HG03439 (cell line): ENCODE data around the gene NSUN5.
A peak's percentile ranks its signal among the peaks of the same experiment; 100 is the strongest.
"Not testable (repeated sequence)": the region's sequence is repeated elsewhere in the genome, so short reads cannot be mapped to it uniquely, and the experiment has no call there.

Experiments
- ATAC-seq: cut with Tn5 transposase; IDR thresholded peaks from one replicate; pipeline ENCODE4 v1.9.1; 2021; ENCODE audit warnings: mild to moderate bottlenecking, moderate library complexity; ENCODE audit not compliant: unreplicated experiment

The NSUN5 gene

GRCh38 chr7:73327449-73327848 lies 18.8 kb upstream of the NSUN5 start:
- ATAC-seq = not testable (repeated sequence)

DNA sequence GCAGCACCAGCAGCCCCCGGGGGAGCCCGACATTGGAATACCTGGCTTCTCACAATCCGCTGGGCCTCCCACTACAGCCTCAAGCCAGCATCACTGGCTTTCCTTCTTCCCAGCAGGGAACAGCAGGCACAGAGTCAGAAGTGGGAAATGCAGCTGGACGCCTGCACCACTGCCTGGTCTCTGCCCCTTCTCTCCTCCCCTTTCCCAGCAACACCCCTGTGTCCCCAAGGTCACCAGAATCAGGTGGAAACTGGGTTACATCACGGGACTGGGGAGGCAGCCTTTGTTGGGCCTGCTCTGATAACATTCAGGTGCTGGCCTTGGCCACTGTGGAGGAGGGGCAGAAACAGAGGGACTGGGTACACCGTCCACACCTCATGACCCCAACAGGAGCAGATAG lies 16.8 kb upstream of the NSUN5 start:
- ATAC-seq = not testable (repeated sequence)

DNA sequence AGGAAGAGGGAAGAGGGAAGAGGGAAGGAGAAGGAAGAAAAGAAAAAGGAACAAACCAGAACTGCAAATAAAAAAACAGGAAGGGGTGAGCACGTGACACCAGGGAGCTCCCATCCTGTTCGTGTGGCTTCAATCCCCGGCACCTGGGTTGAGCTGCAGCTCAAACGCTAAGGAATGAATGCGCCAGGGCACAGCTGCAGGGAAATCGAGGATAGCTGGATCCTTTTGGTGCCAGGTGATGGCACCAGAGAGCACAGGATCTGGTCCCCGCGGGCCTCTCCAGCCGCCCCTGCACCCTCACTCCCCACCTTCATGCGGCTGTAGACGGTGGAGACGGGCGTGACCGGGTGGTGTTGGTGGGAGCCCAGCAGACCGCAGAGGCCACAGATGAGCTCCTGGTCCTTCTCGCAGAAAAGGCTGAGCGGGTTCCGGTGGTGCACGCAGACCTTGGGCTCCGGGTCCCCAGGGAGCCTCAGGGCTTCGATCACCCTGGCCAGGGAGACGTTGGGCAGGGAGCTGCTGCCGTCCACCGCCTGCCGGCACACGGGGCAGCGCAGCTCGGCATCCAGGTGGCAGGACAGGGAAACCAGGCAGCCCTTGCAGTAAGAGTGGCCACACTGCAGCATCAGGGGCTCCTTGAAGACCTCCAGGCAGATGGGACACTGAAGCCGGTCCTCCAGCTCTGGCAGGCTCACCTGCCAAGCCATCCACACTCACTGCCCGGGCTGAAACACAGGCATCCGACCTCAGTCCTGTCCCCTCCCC lies 15.6 kb upstream of the NSUN5 start:
- ATAC-seq = not testable (repeated sequence)

DNA sequence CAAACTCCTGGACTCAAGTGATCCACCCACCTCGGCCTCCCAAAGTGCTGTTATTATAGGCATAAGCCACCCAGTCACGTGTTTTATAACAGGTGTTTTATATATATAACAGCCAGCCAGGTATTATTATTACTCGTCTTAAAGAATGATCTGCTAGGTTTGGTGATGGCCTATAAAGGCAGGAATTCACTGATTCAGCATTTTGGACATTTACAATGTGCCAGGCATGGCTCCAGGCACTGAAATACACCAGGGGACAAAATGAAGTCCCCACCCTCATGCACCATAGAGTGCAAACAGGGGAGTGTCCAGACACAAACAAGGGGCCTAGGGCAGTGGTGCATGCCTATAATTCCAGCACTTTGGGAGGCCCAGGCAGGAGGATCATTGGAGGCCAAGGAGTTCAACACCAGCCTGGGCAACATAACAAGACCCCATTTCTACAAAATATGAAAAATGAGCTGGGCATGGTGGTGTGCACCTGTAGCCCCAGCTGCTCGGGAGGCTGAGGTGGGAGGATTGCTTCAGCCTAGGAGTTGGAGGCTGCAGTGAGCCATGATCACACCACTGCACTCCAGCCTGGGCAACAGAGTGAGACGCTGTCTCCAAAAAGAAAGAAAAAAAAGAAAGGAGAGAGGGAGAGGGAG lies 14.9 kb upstream of the NSUN5 start:
- not testable (repeated sequence) for ATAC-seq

GRCh38 chr7:73320009-73320408 lies 11.4 kb upstream of the NSUN5 start:
- ATAC-seq = not testable (repeated sequence)

- not testable (repeated sequence) for ATAC-seq
Measured at GRCh38 chr7:73319541-73319940, 10.9 kb upstream of the NSUN5 start.

GRCh38 chr7:73318656-73319204 lies 10.1 kb upstream of the NSUN5 start:
- ATAC-seq = not testable (repeated sequence)

DNA sequence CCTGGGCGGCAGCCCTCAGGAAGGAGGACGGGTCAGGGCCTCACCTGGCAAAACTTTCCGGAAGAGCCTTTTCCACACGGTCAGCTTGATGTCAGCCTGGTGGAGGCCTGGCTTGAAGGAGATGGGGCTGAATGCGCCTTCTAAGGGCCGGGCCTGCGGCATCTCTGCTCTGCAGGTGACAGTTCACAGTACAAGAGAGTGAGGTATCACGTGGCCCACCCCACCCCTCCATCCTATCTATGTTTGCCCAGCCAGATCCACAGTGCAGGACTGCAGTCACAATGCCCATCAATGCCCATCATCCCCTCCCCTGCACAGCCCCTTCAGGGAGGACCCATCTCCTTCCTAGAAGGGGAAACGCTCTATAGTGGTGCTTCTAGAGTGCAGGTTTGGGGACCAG lies 7.9 kb upstream of the NSUN5 start:
- no peak for ATAC-seq

GRCh38 chr7:73314271-73314670 lies 5.6 kb upstream of the NSUN5 start:
- ATAC-seq = no peak

GRCh38 chr7:73313521-73313906 lies 4.9 kb upstream of the NSUN5 start:
- no peak for ATAC-seq

DNA sequence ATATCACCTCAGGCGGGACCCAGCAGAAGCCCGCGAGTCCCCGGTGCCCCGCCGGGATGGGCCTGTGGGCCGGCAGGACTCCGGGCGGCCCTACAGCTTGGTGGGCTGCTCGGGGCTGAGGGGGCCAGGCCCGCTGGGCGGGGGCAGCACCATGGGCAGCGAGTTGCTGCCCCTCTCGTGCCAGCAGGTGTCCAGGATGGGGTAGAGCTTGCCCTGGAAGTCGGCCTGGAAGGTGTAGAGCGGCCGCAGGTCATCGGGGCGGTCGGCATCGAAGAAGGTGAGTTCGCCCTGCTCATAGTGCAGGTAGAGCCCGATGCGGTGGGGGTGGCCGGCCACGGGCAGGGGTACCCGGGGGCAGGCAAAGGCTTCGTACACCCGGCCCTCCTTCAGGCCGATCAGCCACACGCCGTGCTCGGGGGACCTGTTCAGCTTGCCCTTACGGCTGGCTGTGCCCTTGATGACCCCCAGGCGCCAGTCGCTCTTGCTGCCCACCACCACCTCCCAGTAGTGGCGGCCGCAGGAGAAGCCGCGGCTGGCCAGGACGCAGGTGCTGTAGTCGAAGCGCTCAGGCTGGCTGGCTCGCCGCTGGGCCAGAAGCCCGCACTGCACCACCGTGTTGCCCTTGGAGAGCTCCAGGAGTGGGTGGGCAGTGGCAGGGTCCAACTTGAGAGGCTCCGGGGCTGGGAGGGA lies 4.3 kb upstream of the NSUN5 start:
- no peak for ATAC-seq

- not testable (repeated sequence) for ATAC-seq
Measured at GRCh38 chr7:73311421-73311820, 2.8 kb upstream of the NSUN5 start.

DNA sequence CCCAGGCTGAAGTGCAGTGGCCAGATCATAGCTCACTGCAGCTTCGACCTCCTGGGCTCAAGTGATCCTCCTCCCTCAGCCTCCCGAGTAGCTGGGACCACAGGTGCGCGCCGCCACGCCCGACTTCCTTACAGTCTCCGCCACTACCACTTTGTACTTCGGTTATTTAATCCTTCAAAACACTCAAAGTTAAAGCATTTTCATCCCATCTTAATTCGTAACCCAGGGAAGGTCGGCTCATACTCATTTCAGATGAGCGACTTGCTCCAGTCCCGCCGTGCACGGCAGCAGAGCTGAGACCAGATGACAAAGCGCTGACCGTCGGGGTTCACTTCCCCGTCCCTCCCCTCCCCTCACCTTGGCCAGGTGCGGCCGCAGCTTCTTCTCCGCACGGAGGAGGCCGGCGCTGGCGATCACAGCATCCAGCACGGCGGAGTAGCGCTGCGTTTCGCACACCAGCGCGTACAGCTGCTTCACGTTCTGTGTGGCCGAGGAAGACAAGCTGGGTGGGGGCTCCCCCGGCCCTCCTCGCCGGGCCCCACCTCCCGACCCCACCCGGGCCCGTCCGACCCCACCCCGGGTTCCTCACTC lies 457 bp downstream of the NSUN5 start:
- peak; percentile 35 for ATAC-seq

- ATAC-seq = no peak
Measured at GRCh38 chr7:73307436-73307835, 1.2 kb downstream of the NSUN5 start.

- not testable (repeated sequence) for ATAC-seq
Measured at GRCh38 chr7:73304612-73305387, 3.8 kb downstream of the NSUN5 start.

- ATAC-seq = no peak
Measured at GRCh38 chr7:73304071-73304470, 4.6 kb downstream of the NSUN5 start.

- ATAC-seq = no peak
Measured at GRCh38 chr7:73303546-73303945, 5.1 kb downstream of the NSUN5 start.

- not testable (repeated sequence) for ATAC-seq
Measured at GRCh38 chr7:73302846-73303245, 5.8 kb downstream of the NSUN5 start.

- ATAC-seq = not testable (repeated sequence)
Measured at GRCh38 chr7:73301108-73301507, 7.5 kb downstream of the NSUN5 start.

DNA sequence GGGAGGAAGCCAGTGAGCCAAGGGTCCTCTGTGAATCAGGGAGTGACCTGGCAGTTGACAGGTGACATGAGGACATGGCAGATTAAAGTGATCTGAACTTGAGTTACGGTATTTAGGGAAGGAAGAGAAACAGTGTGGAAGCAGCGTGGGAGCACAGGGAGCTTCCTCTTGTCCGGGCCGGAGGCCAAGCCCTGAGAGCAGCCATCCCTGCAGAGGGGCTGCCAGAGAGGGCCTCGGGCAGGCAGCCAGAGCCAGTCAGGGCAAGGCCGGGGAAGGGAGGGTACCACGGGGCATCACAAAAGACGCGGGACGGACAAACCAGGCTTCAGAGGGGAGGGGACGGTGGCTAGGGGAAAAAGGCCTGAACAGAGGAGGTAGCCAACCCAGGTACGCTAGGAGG lies 8.8 kb downstream of the NSUN5 start:
- not testable (repeated sequence) for ATAC-seq
